ENCODE measurements around the gene DENND4B.
"Not testable (repeated sequence)": the region's sequence is repeated elsewhere in the genome, so short reads cannot be mapped to it uniquely, and the experiment has no call there.

Gene DENND4B, protein sequence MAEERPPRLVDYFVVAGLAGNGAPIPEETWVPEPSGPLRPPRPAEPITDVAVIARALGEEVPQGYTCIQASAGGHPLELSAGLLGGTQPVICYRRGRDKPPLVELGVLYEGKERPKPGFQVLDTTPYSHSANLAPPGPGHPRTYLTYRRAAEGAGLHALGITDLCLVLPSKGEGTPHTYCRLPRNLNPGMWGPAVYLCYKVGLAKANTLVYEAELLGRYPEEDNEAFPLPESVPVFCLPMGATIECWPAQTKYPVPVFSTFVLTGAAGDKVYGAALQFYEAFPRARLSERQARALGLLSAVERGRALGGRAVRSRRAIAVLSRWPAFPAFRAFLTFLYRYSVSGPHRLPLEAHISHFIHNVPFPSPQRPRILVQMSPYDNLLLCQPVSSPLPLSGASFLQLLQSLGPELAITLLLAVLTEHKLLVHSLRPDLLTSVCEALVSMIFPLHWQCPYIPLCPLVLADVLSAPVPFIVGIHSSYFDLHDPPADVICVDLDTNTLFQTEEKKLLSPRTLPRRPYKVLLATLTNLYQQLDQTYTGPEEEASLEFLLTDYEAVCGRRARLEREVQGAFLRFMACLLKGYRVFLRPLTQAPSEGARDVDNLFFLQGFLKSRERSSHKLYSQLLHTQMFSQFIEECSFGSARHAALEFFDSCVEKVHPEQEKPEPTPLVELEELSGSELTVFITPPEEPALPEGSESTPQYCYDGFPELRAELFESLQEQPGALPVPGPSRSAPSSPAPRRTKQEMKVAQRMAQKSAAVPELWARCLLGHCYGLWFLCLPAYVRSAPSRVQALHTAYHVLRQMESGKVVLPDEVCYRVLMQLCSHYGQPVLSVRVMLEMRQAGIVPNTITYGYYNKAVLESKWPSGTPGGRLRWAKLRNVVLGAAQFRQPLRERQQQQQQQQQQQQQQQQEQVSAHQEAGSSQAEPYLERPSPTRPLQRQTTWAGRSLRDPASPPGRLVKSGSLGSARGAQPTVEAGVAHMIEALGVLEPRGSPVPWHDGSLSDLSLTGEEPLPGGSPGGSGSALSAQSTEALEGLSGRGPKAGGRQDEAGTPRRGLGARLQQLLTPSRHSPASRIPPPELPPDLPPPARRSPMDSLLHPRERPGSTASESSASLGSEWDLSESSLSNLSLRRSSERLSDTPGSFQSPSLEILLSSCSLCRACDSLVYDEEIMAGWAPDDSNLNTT (N-terminal part only)

DNA sequence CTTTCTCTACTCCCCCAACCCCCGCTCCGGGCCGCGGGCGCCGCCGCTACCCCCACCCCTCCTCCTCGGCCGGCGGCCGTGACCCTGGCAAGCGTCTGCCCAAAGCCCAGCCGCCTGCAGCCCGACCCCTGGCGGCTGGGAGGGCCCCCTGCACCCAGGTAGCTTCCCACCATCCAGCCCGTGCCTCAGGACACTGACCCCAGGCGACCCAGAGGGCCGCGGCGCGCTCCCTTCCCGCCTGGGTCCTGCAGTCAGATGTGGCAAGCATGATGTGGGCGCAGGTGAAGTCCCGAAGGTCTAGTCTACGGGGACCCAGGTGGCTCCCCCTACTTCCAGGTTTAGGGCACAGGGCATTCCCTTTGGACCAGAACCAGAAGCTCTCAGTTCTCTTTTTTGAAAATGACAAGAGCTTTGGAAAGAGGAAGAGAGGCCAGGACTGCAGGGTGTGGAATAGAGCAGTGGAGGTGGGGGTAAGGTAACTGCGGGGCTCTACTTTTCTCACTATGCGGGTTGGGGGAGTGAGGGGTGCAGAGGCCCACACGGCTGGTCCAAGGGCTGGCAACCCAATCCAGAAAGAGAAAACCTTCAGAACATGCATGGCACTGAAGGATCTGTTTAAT, at the start of gene DENND4B:
Gene DENND4B (minus strand): TSS at position 97 of the 620 bp plus-strand sequence. CDS start 2,344 bp downstream, outside the sequence.
- peak; percentile 91 for DNase-seq

DNA sequence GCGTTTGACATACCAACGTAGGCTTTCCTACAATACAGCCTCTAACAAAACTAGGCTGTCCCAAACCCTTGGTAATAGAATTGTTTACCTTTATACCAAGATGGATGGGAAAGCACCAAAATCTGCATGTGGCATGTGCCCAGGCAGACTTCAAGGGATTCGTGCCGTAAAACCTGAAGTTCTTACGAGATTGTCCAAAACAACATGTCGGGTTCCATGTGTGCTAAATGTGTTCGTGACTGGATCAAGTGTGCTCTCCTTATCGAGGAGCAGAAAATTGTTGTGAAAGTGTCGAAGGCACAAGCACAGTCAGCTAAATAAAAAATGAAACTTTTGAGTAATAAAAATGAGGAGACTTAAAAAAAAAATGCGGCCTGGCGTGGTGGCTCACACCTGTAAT, 49.1 kb upstream of the DENND4B start:
- no peak for DNase-seq

DNA sequence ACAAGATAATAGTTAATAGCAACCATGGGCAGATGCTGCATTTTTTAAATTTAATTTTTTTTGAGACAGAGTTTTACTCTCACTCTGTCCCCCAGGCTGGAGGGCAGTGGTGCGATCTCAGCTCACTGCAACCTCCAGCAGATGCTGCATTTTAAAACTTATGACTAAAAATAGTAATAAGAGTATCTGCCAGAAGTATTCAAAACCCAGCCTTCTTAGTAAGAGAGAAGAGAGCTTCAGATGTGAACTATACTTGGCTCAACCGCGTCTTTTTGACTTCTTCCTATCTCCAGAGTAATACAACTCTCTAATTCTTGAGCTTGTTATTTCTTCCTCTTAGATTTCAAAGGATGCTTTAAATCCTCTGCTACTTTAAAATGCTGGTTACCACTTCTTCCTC, 48.7 kb upstream of the DENND4B start:
- DNase-seq = no peak

DNA sequence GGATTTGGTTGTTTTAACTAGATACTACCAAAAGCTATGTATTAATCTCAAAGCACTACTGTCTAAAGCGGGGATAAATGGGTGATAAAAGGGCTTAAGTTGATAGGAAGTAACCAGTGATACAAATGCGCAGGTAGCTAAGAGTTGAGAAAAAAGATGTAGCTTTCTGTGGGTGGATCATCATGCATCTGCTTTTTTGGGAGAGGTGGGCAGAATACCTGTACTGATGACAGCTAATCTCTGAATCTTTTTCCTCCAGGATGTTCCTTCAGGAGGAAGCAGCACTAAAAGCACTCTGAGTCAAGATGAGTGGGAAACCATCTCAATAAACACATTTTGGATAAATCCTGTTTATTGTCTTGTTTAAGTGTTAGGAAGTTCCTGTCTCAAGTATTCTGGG, 45.3 kb upstream of the DENND4B start:
- DNase-seq = no peak

DNA sequence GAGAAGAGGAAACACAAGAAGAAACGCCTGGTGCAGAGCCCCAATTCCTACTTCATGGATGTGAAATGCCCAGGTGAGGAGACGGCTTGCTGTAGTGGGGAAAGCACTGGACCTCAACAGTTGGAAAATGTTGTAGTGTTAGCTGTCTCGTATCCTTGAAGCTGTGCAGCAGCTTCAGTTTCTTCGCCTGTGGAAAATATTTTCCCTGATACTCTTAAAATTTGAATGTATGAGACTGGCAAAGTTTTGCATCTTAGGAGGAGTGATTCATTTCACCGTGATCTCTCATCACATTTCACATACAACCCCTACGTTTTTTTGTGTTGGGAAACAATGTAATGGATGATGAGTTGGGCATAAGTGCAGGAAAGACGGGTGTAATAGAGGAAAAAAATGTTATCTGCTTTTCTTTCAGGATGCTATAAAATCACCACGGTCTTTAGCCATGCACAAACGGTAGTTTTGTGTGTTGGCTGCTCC, 44.7 kb upstream of the DENND4B start:
- no peak for DNase-seq

DNA sequence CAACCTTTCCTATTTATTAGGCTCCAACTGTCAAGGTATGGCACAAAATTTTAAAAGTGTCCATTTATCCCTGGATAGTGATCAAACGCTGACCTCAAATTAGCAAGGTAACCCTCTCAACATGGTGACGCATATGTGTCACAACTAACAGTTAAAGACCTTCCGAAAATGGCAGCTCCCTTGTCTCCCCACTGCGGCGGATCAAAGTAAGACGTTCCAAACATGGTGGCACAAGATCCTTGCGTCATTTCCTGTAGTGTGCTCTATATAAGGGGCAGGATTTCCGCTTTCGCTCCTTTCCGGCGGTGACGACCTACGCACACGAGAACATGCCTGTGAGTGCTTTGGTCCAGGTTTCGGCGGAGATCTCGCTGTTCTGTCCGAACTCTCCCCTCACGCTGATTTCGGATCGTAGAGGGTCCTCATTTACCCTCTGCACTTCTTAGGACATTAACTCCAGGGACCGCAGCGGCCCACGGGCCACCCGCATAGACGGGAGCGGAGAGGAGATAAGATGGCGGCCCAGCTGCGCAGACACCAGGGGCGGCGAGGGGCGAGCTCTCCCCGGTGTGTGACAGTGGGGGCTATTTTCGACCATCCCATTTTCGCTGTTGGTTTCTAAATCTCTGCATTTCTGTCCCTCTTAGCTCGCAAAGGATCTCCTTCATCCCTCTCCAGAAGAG, 44.1 kb upstream of the DENND4B start, which contains the start of gene RPS27:
Gene RPS27 (plus strand): TSS at position 295 of the 683 bp plus-strand sequence. CDS start 35 bp downstream, at position 330.
- DNase-seq = peak; percentile 99

DNA sequence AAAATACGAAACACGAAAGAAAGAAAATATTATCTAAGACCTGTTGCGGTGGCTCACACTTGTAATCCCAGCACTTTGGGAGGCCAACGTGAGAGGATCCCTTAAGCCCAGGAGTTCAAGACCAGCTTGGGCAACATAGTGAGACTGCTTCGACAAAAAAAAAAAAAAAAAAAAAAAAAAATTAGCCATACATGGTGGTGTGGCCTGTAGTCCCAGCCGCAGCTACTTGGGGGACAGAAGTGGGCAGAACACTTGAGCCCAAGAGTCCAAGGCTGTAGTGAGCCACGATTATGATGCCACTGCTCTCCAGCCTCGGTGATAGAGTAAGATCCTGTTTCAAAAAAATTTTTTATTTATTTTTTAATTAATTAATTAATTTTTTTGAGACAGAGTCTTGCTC, 41.1 kb upstream of the DENND4B start:
- no peak for DNase-seq

DNA sequence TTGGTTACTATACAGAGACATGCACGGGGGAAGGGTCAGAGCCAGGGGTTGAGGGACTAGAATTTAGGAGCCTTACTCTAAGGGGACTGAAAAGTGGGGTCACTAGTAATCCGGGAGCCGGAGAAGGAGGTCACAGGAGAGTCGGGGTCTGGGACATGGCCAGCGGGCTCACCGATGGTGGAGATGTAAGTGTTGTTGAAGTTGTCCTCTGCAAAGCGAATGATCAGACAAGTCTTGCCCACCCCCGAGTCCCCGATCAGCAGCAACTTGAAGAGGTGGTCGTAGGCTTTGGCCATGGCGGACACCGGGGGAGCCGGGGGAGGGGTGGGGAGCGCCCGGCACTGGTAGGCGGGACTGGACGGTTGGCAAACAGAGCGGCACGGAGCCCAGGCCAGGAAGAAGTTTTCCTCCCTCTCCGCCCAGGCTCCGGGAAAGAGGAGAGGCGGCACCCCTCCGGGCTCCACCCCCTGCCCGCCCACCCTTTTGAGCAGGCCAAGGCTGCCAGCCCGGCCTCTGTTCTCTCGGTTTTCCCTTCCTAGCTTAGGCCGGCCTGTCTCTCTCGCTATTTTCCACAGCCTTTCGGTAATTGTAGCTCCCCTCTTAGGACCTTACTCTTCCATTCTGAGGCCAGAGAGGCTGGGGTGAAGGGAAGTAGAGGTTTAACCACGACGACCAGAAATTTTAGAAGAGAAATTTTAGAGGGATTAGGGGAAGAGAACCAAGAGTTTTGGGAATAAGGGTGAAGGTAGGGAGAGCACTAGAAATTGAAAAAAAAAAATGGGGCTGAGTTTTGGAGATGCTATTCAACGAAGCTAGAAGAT, 39.6 kb upstream of the DENND4B start, which contains the start of gene RAB13:
Gene RAB13 (minus strand): TSS at position 399 of the 821 bp plus-strand sequence. CDS start 103 bp downstream, at position 296.
- peak; percentile 85 for DNase-seq

DNA sequence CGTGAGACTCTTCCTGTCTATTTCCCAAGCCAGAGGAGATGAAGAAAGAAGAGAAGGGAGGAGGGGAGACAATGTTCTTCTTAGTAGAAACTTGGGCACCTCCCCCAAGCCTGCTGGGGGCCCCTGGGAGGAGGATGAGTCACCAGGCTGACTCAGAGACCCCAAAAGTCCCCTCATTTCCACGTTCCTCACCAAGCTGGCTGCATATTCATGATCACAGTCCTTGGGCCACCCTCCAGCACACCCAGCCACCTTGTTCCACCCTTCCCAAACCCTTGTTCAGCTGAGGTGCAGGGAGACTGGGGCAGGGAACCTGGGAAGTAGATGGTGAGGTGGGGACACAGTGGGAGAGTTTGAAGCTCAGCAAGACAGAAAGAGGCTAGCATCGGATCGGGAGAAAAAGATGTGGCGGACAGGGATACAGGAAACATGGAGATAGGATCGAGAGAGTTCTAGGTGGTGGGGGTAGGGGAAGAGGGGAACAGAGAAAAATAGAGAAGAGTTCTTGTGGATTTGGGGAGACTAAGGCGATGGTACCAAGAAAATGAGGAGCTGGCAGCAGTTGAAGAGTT, 38.9 kb upstream of the DENND4B start:
- peak; percentile 56 for DNase-seq

DNA sequence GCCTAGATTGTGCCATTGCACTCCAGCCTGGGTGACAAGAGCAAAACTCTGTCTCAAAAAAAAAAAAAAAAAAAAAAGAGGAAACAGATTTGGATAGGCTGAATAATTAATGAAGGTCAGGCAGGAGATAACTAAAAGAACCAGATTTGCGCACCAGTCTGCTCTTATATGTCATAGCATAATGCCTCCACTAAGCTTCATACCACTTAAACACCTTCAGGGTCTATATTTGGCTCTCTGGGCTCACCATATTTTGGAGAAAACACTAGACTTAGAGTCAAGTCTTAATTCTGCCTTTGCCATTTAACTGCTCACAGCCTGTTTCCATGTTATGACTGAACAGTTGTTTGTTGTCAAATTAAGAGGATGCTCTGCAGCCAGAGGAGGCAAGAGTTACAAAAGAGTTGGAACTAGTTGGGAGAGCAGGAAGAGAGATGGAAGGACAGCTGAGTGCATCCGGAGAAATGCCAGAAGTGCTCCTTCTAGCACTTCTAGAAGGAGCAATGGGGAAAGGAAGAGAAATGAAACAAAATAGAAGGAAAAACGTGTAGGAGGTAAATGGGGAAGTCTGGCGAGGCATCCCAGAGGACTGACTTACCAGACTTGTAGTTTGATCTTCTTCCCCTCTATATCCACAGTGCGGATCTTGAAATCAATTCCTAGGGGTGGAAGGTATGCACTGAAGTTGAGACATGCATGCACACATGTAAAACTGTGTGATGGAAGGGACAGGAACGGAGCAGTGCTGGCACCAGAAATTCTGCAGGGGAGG, 37.8 kb upstream of the DENND4B start:
- DNase-seq = peak; percentile 5

DNA sequence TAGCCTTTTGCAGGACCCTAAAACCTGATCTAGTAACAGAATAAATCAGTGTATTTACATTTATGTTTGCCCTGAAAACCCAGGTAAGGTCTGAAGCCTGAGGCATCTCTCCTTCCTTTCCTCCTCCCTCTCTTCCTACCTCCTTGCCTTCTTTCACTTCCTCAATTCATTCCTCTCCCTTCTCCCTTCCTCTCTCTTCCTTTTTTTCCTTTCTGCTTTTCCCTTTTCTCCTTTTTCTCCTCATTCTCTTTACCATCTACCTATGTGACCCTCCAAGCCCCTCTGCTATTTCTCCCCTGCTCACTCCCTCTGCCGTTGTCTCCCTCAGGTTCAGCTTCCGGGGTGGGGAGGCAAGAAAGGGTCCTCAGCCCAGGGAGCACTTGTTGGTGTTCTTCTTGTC, 35.2 kb upstream of the DENND4B start:
- not testable (repeated sequence) for DNase-seq

DNA sequence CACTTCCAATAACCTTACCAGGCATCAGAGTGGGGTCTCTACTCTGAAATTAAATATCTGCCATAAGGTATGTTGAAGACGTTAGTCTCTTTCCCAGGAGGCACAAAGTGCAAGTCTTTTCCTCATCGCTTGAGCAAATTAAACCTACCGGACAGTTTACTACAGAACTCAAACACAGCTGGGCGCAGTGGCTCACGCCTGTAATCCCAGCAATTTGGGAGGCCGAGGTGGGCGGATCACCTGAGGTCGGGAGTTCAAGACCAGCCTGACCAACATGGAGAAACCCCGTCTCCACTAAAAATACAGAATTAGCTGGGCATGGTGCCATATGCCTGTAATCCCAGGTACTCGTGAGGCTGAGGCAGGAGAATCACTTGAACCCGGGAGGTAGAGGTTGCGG, 32.6 kb upstream of the DENND4B start:
- DNase-seq = not testable (repeated sequence)

DNA sequence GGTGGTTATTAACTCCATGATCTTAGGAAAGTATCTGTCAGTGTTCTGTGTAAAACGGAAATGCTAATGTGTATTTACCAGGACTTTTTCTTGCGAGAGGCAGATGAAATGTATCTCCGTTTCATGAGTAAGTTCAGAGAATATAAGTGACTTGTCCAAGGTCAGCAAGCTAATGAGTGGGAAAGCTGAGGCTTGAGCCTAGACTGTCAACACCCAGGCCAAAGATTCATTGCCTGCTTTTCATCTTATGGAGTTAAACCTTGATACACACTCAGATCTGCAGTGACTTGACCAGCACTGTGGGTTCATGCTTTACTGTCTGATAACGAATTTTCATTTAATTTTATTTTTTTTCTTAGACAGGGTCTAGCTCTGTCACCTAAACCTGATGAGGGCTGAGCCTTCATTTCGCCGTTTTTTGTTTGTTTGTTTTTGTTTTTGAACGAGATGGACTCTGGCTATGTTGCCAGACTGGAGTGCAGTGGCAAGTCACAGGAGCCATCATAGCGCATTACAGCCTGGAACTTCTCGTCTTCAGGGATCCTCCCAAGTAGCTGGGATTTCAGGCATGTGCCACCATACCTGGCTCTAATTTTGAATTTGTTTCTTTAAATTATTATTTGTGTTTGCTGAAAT, 31.9 kb upstream of the DENND4B start:
- peak; percentile 38 for DNase-seq

DNA sequence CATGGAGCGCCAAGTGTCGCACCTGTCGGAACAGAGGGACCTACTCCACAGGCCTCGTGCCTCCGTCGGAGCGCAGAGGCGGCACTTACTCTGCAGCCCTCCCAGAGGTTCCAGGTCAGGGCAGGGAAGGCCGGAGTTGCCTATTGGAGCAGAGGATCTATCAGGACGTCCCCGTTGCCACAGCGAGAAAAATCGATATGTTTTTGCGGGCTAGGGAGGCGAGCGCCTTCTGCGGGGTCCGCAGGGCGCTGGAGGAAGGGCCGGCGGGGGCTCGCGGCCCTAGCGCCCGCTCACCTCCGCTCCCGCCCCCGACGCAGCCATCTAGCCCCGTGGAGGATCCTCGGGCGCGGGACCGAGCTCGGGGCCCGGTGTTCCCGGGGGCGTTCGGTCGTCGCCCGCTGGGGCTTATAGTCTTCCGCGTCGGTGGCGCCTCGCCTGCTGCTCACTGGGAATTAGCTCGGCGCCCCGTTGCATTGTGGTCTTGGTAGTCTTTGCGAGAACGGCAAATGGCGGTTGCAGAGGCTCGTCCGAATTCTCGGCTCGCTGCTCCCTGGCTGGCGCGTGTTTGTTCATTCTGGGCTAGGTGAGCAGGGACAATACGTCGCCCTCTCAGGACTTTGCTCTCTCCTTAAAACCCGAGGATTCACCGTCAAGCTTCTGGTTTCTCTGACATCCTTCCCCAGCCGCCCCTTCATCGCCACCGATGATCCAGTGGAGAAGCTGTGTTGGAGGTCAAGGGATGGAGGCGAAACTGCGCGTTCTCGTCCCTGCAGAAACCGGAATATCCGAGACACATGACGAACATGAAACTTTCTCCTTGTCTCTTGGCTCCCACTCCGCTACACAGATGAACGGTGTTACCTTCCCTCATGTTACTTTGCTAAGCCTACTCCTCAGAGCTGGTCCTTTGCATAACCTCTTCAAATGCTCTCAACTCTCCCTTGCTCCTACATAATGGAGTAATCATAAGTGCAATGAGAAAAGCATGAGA, 31.0 kb upstream of the DENND4B start, which contains the start of gene JTB:
Gene JTB (minus strand): TSS at position 425 of the 991 bp plus-strand sequence. CDS start 422 bp downstream, at position 3.
- DNase-seq = peak; percentile 96

DNA sequence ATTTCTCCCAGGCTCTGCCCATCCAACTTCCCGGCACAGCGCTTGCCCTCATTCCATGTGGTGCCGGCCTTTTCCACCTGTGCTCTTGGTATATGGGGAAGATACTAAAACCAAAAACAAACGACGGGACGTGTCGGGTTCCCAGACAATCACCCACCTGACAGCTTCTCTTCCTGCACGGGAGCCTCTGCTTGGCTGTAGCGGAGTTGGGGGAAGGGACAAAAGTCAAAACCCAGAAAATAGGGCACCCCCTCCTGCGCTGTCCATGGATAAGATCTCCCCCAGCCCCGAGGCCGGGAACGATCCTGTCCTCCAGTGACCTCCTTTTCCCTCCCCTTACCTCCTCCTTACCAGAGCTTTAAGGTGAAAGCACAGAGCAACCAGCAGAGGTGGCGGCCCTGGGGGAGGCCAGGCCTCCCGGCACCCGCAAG, 30.3 kb upstream of the DENND4B start:
- no peak for DNase-seq

DNA sequence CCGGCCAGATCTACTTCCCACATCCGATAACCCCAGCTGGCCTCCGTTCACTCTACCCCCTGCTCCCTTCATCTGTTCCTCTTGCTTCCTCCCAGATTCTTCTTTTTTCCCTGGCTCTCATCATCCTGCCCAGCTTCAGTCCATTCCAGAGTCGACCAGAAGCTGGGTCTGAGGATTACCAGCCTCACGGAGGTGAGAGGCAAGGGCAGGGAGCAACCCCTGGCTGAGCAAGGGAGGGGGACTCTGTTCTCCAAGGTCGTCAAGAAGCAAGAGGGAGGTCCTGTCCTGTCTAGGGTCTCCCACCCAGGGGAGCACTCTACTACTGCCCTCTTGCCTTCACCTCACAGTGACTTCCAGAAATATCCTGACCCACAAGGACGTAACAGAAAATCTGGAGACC, 27.0 kb upstream of the DENND4B start:
- no peak for DNase-seq

DNA sequence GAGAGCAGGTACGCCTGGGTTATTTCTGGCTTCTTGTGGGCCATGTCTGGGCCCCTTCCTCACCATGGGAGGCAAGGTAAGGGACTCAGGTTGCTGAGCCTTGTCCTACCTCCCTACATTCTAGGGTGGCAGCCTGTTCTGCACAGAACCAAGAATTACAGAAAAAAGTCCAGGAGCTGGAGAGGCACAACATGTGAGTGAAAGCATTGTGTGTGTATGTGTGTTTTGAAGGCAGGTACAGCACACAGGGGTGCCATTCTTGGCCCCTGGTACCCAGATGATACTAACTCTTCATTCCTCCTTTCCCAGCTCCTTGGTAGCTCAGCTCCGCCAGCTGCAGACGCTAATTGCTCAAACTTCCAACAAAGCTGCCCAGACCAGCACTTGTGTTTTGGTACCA, 26.6 kb upstream of the DENND4B start:
- DNase-seq = no peak

DNA sequence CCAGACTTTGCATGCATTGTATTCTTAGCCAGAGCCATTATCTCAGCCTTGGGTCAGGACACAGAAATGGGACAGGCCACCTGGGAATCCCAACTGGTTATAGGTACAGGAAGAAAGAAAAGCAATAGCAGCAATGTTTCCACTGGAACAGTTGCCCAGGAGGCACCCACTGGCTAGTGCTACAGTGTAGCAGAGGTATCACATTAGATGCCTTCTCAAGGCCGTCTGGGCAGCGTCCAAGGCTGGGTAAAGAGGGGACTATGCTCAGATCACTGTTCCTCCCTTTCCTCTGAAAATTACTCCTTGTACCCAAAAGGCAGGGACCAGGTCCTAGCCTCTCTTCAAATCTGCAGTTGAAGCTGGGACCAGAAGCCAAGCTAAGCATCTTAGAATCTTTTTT, 23.8 kb upstream of the DENND4B start:
- DNase-seq = no peak

Measured in hematopoietic multipotent progenitor cell treated with erythropoietin and hydrocortisone succinate and interleukin-3 and kit ligand, for 6 days (in vitro differentiated cells).